HepG2 (cell line): Measurements from ENCODE around the gene TNFRSF6B. TPM values are rescaled to one million over a fixed set of nuclear protein-coding genes. Genes with fewer than 3 reads are reported as not detected.

ENCODE experiments used
- ARID2 ChIP-seq: sonication (generic); formaldehyde crosslinking; IDR thresholded peaks from 2 replicates; pipeline ENCODE4 v1.8.1; 2022; ENCODE audit warnings: mild to moderate bottlenecking, missing genetic modification reagents, borderline replicate concordance
- FOXO1 ChIP-seq: sonication (generic); formaldehyde crosslinking; IDR thresholded peaks from 2 replicates; pipeline ENCODE4 v1.4.0; 2020; ENCODE audit warnings: missing genetic modification reagents
- HES4 ChIP-seq: sonication (generic); formaldehyde crosslinking; IDR thresholded peaks from 2 replicates; pipeline ENCODE4 v1.9.0; 2021; ENCODE audit warnings: mild to moderate bottlenecking, missing genetic modification reagents, borderline replicate concordance
- HMG20A ChIP-seq: IDR thresholded peaks from 2 replicates; pipeline ENCODE4 v1.6.1; 2016; ENCODE audit warnings: borderline replicate concordance
- HOXA7 ChIP-seq: sonication (generic); formaldehyde crosslinking; IDR thresholded peaks from 2 replicates; pipeline ENCODE4 v1.8.1; 2022; ENCODE audit warnings: mild to moderate bottlenecking, missing genetic modification reagents, moderate library complexity
- KAT2B ChIP-seq: fragments of 150-350 bp; IDR thresholded peaks from 2 replicates; pipeline ENCODE4 v1.6.1; 2014; ENCODE audit warnings: low read depth, low read length, borderline replicate concordance
- RFX1 ChIP-seq: fragments of 450-650 bp; IDR thresholded peaks from 2 replicates; pipeline ENCODE4 v1.6.1; 2017
- SCMH1 ChIP-seq: sonication (generic); formaldehyde crosslinking; IDR thresholded peaks from 2 replicates; pipeline ENCODE4 v1.9.0; 2021; ENCODE audit warnings: missing genetic modification reagents, mild to moderate bottlenecking, borderline replicate concordance
- SIN3A ChIP-seq: IDR thresholded peaks from 2 replicates; pipeline ENCODE4 v1.6.1; 2011; ENCODE audit warnings: low read depth, mild to moderate bottlenecking, control low read depth, low read length, borderline replicate concordance
- THAP9 ChIP-seq: sonication (generic); formaldehyde crosslinking; IDR thresholded peaks from 2 replicates; pipeline ENCODE4; 2020; ENCODE audit warnings: missing genetic modification reagents, mild to moderate bottlenecking, borderline replicate concordance
- TSC22D2 ChIP-seq: sonication (generic); formaldehyde crosslinking; IDR thresholded peaks from 2 replicates; pipeline ENCODE4 v1.5.1; 2020; ENCODE audit warnings: missing genetic modification reagents, mild to moderate bottlenecking, borderline replicate concordance
- YEATS2 ChIP-seq: sonication (generic); formaldehyde crosslinking; IDR thresholded peaks from 2 replicates; pipeline ENCODE4 v1.4.0; 2020; ENCODE audit warnings: missing genetic modification reagents, borderline replicate concordance
- ZNF235 ChIP-seq: sonication (generic); formaldehyde crosslinking; IDR thresholded peaks from 2 replicates; pipeline ENCODE4 v1.8.1; 2023; ENCODE audit warnings: mild to moderate bottlenecking, missing genetic modification reagents, borderline replicate concordance
- ZNF256 ChIP-seq: sonication (generic); formaldehyde crosslinking; conservative IDR thresholded peaks from 2 replicates; pipeline ENCODE4 v1.4.0; 2020; ENCODE audit warnings: missing genetic modification reagents
- ZNF326 ChIP-seq: sonication (generic); formaldehyde crosslinking; IDR thresholded peaks from 2 replicates; pipeline ENCODE4 v1.4.0; 2020; ENCODE audit warnings: missing genetic modification reagents, borderline replicate concordance
- ZNF441 ChIP-seq: sonication (generic); formaldehyde crosslinking; IDR thresholded peaks from 2 replicates; pipeline ENCODE4 v1.7.0; 2021; ENCODE audit warnings: missing genetic modification reagents, borderline replicate concordance
- ZNF460 ChIP-seq: sonication (generic); formaldehyde crosslinking; IDR thresholded peaks from 2 replicates; pipeline ENCODE4 v1.5.1; 2020; ENCODE audit warnings: missing genetic modification reagents, mild to moderate bottlenecking, borderline replicate concordance
- ZNF605 ChIP-seq: sonication (generic); formaldehyde crosslinking; IDR thresholded peaks from 2 replicates; pipeline ENCODE4 v1.8.0; 2022; ENCODE audit warnings: mild to moderate bottlenecking, missing genetic modification reagents
- ZNF773 ChIP-seq: sonication (generic); formaldehyde crosslinking; IDR thresholded peaks from 2 replicates; pipeline ENCODE4 v1.4.0; 2020; ENCODE audit warnings: missing genetic modification reagents, borderline replicate concordance
- ZNF777 ChIP-seq: sonication (generic); formaldehyde crosslinking; IDR thresholded peaks from 2 replicates; pipeline ENCODE4 v1.4.0; 2020; ENCODE audit warnings: missing genetic modification reagents
- polyA plus RNA-seq, 8 experiments: library from polyadenylated mRNA; depleted of rRNA in 3 of 8; stranded (reverse) in 7 of 8; unstranded in 1 of 8; fragments of >200 nt; fragmentation: Illumina TruSeq in 4 of 8; extraction: Trizol in 4 of 8; gene quantifications; 2 replicates each; pipeline versions ENCODE4 v1.2.1 to v1.2.3, GENCODE V29; 2011 to 2016; ENCODE audit warnings: low read depth in 4 of 8, missing spikeins in 1 of 8, mixed read lengths in 1 of 8; ENCODE audit not compliant: insufficient read depth in 1 of 8
- total RNA-seq, 5 experiments: library from RNA; depleted of rRNA; stranded (reverse); fragments of >200 nt; fragmentation: Illumina TruSeq; extraction: Trizol; gene quantifications; 2 replicates each; pipeline ENCODE4 v1.2.3, GENCODE V29; 2016; ENCODE audit warnings: low read depth in 1 of 5
- TF ChIP-seq, protein P1 (sequence below): sonication (generic); formaldehyde crosslinking; IDR thresholded peaks from 2 replicates; pipeline ENCODE4 v1.4.0; 2020; ENCODE audit warnings: missing genetic modification reagents, borderline replicate concordance
- TF ChIP-seq, protein P2 (sequence below): sonication (generic); IDR thresholded peaks from 2 replicates; pipeline ENCODE4 v1.6.1; 2016; ENCODE audit warnings: low read depth, borderline replicate concordance

The TNFRSF6B gene
- total and polyA plus RNA-seq, 2 of the 13 experiments (the other 11 are each of a cell fraction or from before 2014, with no cell fraction given) = 0.24 TPM; not detected in 1

DNA sequence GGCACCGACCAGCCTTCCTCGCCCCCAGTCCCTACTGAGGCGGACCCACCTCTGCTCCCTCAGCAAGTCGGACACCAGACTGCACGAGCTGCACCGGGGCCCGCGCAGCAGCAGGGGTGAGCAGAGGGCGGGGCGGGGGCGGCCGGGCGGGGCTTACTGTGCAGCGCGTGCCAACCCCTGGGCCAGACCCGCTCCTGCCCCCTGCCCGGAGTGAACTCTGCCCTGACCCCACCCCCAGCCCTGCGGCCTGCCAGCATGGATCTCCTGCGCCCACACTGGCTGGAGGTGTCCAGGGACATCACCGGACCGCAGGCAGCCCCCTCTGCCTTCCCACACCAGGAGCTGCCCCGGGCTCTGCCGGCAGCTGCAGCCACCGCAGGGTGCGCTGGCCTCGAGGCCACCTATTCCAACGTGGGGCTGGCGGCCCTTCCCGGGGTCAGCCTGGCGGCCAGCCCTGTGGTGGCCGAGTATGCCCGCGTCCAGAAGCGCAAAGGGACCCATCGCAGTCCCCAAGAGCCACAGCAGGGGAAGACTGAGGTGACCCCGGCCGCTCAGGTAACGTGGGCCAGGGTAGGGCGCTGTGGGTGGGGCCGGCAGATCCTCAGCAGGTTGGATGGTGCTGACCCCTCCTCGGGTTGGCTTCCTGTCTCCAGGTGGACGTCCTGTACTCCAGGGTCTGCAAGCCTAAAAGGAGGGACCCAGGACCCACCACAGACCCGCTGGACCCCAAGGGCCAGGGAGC is 41.7 kb downstream of the TNFRSF6B start (continued):
- TF ChIP-seq HOXA7 (CRISPR knock-in tag) (no peak), RFX1 (no peak), ZNF460 (CRISPR knock-in tag) (no peak), ZNF441 (CRISPR knock-in tag) (peak; percentile 91; the same call in 1 of the 2 replicates), ZNF256 (CRISPR knock-in tag) (peak; percentile 57; the same call in 1 of the 2 replicates), TSC22D2 (CRISPR knock-in tag) (peak; percentile 73; the same call in 1 of the 2 replicates), ZNF773 (CRISPR knock-in tag) (peak; percentile 42; the same call in 1 of the 2 replicates), ARID2 (CRISPR knock-in tag) (0 out of 2 replicates have a peak, but pooled peaks have one; percentile 68), SIN3A (peak; percentile 92), SCMH1 (no peak), FOXO1 (CRISPR knock-in tag) (peak; percentile 56), KAT2B (no peak), YEATS2 (CRISPR knock-in tag) (peak; percentile 72), HES4 (0 out of 2 replicates have a peak, but pooled peaks have one; percentile 74), HMG20A (CRISPR knock-in tag) (no peak; the same call in 1 of the 2 replicates), ZNF326 (no peak; the same call in 1 of the 2 replicates), ZNF777 (CRISPR knock-in tag) (peak; percentile 54; the same call in 1 of the 2 replicates), ZNF605 (CRISPR knock-in tag) (0 out of 2 replicates have a peak, but pooled peaks have one; percentile 11), THAP9 (CRISPR knock-in tag) (peak; percentile 63; the same call in 1 of the 2 replicates), ZNF235 (CRISPR knock-in tag) (no peak)
- TF ChIP-seq, protein P1, sequence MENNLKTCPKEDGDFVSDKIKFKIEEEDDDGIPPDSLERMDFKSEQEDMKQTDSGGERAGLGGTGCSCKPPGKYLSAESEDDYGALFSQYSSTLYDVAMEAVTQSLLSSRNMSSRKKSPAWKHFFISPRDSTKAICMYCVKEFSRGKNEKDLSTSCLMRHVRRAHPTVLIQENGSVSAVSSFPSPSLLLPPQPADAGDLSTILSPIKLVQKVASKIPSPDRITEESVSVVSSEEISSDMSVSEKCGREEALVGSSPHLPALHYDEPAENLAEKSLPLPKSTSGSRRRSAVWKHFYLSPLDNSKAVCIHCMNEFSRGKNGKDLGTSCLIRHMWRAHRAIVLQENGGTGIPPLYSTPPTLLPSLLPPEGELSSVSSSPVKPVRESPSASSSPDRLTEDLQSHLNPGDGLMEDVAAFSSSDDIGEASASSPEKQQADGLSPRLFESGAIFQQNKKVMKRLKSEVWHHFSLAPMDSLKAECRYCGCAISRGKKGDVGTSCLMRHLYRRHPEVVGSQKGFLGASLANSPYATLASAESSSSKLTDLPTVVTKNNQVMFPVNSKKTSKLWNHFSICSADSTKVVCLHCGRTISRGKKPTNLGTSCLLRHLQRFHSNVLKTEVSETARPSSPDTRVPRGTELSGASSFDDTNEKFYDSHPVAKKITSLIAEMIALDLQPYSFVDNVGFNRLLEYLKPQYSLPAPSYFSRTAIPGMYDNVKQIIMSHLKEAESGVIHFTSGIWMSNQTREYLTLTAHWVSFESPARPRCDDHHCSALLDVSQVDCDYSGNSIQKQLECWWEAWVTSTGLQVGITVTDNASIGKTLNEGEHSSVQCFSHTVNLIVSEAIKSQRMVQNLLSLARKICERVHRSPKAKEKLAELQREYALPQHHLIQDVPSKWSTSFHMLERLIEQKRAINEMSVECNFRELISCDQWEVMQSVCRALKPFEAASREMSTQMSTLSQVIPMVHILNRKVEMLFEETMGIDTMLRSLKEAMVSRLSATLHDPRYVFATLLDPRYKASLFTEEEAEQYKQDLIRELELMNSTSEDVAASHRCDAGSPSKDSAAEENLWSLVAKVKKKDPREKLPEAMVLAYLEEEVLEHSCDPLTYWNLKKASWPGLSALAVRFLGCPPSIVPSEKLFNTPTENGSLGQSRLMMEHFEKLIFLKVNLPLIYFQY (CRISPR knock-in tag) = no peak; the same call in 1 of the 2 replicates
- TF ChIP-seq, protein P2, sequence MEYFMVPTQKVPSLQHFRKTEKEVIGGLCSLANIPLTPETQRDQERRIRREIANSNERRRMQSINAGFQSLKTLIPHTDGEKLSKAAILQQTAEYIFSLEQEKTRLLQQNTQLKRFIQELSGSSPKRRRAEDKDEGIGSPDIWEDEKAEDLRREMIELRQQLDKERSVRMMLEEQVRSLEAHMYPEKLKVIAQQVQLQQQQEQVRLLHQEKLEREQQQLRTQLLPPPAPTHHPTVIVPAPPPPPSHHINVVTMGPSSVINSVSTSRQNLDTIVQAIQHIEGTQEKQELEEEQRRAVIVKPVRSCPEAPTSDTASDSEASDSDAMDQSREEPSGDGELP = peak; percentile 83
